Right atrium auricular region (tissue), 2 donors: ENCODE data around the gene PCNT. TPM values are rescaled to one million over a fixed set of nuclear protein-coding genes. Genes with fewer than 3 reads are reported as not detected.
A peak's percentile ranks its signal among the peaks of the same experiment; 100 is the strongest.

Source experiments
- DNase-seq: peaks from one replicate; pipeline ENCODE4 v3.0.0-alpha.2; 2019; ENCODE audit warnings: low spot score
- H3K27ac ChIP-seq, 2 donors: fragments of 200-600 bp; sonication (generic); 1 replicate in 1 of 2; 2 replicates in 1 of 2; pipeline ENCODE4 v1.5.1; 2016 to 2019
- H3K27me3 ChIP-seq, 2 donors: fragments of 200-600 bp; sonication (generic); one replicate each; pipeline versions ENCODE4 v1.5.1 to v1.6.0; 2017 to 2019
- H3K36me3 ChIP-seq: fragments of 200-600 bp; sonication (generic); one replicate; pipeline ENCODE4 v1.5.1; 2016
- H3K4me1 ChIP-seq, 2 donors: fragments of 200-600 bp; sonication (generic); one replicate each; pipeline versions ENCODE4 v1.5.1 to v1.6.0; 2017 to 2019
- H3K4me3 ChIP-seq, 2 donors: fragments of 200-600 bp; sonication (generic); 1 replicate in 1 of 2; 2 replicates in 1 of 2; pipeline ENCODE4 v1.5.1; 2017 to 2019; ENCODE audit warnings: mild to moderate bottlenecking in 1 of 2, moderate library complexity in 1 of 2
- H3K9me3 ChIP-seq, 2 donors: fragments of 200-600 bp; sonication (generic); one replicate each; pipeline ENCODE4 v1.5.1; 2019
- total RNA-seq, 2 donors: library from RNA; depleted of rRNA; stranded (reverse); fragments of >200 nt; gene quantifications; one replicate each; pipeline ENCODE4 v1.1.0, GENCODE V29; 2016
- TF ChIP-seq, protein P1 (sequence below), 2 donors: fragments of 200-600 bp; sonication (generic); IDR thresholded peaks; one replicate each; pipeline ENCODE4 v1.5.1; 2019; ENCODE audit warnings: antibody characterized with exemption in 2 of 2

PCNT gene
- total RNA-seq, 2 donors from 2014 or later, result 31.7 to 40.3 TPM

DNA sequence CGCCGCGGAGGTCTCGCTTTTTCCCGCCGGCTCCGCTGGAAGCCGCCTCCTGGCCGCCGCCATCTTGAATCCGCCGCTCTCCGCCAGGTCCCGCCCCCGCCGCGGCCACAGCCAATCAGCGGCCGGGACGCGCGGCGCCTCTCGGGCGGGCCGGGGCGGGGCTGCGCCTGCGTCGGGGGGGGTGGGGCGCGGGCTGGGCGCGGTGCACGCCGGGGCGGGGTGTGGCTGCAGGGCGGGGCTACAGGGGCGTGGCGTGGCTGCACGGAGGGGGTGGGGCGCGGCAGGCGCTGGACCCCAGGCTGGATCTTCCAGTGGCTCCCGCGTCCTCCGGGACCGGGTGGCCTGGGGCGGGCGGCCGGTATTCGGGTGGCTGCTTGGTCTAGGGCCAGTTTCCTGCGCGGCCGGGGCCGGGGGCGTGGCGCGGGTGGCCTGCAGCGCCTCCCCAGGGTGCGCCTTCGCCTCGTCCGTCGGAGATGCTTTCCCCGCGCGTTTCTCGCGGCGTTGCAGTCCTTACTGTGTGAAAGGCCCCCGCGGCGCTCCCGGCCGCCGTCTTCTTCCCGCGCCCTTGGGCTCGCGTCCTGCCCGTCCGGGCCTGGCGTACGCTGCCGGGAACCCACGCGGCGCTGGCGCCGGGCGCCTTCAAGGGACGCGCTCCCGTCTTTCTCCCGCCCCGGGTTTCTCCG is 575 bp downstream of the PCNT start:
- peak overlapping the region; percentile 98 for H3K27ac ChIP-seq
- peak overlapping the region; percentile 96 to 100 for H3K4me3 ChIP-seq
- peaks cover 0 to 29% of the 10 kb centered on the region in 2 donors for H3K4me1 ChIP-seq
- peak; percentile 77 for DNase-seq
- peaks cover 13% of the 10 kb centered on the region for H3K36me3 ChIP-seq
- TF ChIP-seq, protein P1, sequence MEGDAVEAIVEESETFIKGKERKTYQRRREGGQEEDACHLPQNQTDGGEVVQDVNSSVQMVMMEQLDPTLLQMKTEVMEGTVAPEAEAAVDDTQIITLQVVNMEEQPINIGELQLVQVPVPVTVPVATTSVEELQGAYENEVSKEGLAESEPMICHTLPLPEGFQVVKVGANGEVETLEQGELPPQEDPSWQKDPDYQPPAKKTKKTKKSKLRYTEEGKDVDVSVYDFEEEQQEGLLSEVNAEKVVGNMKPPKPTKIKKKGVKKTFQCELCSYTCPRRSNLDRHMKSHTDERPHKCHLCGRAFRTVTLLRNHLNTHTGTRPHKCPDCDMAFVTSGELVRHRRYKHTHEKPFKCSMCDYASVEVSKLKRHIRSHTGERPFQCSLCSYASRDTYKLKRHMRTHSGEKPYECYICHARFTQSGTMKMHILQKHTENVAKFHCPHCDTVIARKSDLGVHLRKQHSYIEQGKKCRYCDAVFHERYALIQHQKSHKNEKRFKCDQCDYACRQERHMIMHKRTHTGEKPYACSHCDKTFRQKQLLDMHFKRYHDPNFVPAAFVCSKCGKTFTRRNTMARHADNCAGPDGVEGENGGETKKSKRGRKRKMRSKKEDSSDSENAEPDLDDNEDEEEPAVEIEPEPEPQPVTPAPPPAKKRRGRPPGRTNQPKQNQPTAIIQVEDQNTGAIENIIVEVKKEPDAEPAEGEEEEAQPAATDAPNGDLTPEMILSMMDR (IDR thresholded peaks at IDR 0.05), result peak in 1 of 2 donors; percentile 50
- no peaks in the 10 kb centered on the region for H3K9me3 ChIP-seq
- no peaks in the 10 kb centered on the region for H3K27me3 ChIP-seq

DNA sequence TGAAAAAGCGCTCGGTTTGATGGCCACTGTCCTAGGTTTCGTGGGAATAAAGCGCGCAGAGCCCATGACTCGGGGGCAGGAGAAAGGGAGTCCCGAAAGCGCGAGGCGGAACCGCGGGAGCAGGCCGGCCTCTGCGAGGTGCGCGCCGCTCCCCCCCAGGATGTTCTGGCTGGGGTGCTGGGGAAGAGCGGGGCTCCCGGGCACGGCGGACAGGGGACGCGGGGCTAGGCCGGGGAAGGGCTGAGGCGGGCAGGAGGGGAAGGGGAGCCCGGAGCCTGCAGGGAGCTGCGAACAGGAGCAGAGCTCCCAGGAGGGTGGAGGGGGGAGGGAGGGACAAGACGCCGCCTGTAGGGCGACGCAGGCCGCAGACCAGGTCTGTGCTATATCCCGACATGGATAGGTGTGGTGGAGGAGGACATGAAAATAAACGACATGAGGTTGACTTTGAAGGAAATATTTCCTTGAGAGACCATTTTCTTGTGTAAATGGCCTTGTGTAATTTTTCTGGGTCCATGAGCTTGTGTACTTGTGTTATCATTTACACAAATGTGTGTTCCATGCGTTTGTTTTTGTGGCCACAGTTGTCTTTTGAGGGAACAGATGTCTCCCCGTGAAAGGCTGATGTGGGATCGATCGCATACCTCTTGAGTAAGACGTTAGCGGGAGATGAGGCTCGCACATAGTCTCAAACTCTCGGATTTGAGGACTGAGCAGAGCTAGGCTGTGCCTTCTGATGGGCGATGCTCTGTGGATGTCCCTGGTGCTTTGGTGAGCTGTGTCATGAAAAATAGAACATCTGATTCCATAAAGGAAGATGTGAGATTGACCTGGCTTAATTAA is 1.3 kb downstream of the PCNT start:
- Histone ChIP-seq H3K4me3 (peak overlapping the region; percentile 96 to 100), H3K4me1 (peaks cover 0 to 29% of the 10 kb centered on the region in 2 donors), H3K27ac (peak overlapping the region; percentile 98), H3K36me3 (peaks cover 13% of the 10 kb centered on the region), H3K27me3 (no peaks in the 10 kb centered on the region), H3K9me3 (no peaks in the 10 kb centered on the region)
- no peak for DNase-seq
- TF ChIP-seq, protein P1 (IDR thresholded peaks at IDR 0.05), result peak in 1 of 2 donors; percentile 42

DNA sequence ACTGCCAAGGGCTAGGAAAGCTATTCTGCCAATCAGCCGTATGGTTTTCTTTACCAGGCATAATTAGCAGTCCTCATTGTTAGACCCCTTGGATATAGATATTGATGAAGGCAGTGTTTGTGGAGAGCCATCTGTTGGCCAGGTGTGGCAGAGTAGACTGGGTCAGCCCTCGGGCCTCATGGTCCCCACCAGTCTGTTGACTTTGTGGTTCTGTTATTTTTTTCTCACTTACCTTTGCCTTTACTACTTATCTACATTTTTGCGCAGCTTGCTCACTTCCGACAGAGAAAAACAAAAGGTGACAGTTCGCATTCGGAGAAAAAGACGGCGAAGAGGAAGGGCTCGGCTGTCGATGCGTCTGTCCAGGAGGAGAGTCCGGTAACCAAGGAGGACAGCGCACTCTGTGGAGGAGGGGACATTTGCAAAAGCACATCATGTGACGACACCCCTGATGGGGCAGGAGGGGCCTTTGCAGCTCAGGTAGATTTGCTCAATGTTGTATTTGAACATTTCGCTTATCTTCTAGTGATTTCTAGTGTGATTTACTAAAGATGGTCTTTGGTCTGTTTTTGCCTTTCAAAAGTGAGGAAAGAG is 2.3 kb downstream of the PCNT start:
- Histone ChIP-seq H3K4me3 (no peak overlapping the region), H3K36me3 (peaks cover 14% of the 10 kb centered on the region)

DNA sequence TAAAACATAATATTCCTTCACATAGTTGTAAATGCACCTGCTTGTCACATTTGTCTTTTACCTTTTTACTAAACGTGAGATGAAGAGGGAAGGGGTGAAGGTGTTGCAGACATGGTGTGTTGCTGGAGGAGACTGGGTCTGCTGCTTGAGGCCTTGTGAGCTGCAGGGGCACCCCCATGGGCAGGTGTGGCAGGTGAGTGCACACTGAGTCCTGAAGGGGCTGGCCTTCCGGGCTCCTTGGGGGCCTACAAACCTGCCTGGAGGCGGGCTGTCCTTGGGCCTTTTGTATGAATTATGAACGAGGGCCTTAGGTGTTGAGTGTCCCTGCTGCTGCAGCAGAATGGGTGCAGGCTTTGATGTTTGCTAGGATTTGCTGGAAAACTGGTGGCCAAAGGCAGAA is 3.8 kb downstream of the PCNT start:
- H3K36me3 ChIP-seq, result peaks cover 18% of the 10 kb centered on the region
- H3K4me3 ChIP-seq, result no peak overlapping the region
- no peaks in the 10 kb centered on the region for H3K9me3 ChIP-seq
- no peak overlapping the region for H3K27ac ChIP-seq
- H3K27me3 ChIP-seq, result no peaks in the 10 kb centered on the region
- H3K4me1 ChIP-seq, result peaks cover 0 to 20% of the 10 kb centered on the region in 2 donors
- no peak for DNase-seq
- TF ChIP-seq, protein P1 (IDR thresholded peaks at IDR 0.05), result no peak

More for the DNA sequence above, 2.3 kb downstream of the PCNT start:
- TF ChIP-seq, protein P1 (IDR thresholded peaks at IDR 0.05), result no peak
- Histone ChIP-seq H3K27ac (peak overlapping the region in 1 of 2 donors; percentile 98), H3K27me3 (no peaks in the 10 kb centered on the region), H3K9me3 (no peaks in the 10 kb centered on the region), H3K4me1 (peaks cover 0 to 29% of the 10 kb centered on the region in 2 donors)
- no peak for DNase-seq

DNA sequence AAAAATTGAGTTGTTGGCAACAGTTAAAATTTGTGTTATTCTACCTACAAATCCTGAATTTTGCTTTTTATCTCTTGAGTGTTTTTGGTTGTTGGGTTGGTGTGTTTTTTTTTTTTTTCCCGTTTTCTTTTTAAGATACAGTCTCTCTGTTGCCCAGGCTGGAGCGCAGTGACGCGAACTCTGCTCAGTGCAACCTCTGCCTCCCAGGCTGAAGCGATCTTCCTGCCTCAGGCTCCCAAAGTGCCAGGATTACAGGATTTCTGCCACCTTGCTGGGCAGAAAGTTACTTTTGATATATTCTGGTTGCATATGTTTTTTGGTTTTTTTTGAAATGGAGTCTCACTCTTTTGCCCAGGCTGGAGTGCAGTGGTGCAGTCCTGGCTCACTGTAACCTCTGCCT is 4.2 kb downstream of the PCNT start:
- TF ChIP-seq, protein P1 (IDR thresholded peaks at IDR 0.05), result no peak
- no peaks in the 10 kb centered on the region for H3K9me3 ChIP-seq
- DNase-seq, result no peak
- H3K36me3 ChIP-seq, result peaks cover 18% of the 10 kb centered on the region
- H3K4me1 ChIP-seq, result peaks cover 0 to 16% of the 10 kb centered on the region in 2 donors
- H3K27me3 ChIP-seq, result no peaks in the 10 kb centered on the region
- no peak overlapping the region for H3K4me3 ChIP-seq
- no peak overlapping the region for H3K27ac ChIP-seq
